Measurements from ENCODE around the gene HUNK.

The HUNK gene

GRCh38 chr21:31917108-31917507 is 44.3 kb downstream of the HUNK start:
- Histone ChIP-seq H3K27ac (no peak overlapping the region), H3K9me3 (no peaks in the 10 kb centered on the region), H3K36me3 (no peaks in the 10 kb centered on the region), H3K27me3 (no peaks in the 10 kb centered on the region), H3K4me1 (ENCODE audit: control insufficient read depth in 1 of 2, insufficient read depth in 1 of 2, low read depth in 1 of 2, low read length in 1 of 2) (no peaks in the 10 kb centered on the region), H3K4me3 (ENCODE audit: low read depth in 1 of 2, low read length in 1 of 2) (no peak overlapping the region)
- TF ChIP-seq CTCF (IDR thresholded peaks at IDR 0.05) = no peak

DNA sequence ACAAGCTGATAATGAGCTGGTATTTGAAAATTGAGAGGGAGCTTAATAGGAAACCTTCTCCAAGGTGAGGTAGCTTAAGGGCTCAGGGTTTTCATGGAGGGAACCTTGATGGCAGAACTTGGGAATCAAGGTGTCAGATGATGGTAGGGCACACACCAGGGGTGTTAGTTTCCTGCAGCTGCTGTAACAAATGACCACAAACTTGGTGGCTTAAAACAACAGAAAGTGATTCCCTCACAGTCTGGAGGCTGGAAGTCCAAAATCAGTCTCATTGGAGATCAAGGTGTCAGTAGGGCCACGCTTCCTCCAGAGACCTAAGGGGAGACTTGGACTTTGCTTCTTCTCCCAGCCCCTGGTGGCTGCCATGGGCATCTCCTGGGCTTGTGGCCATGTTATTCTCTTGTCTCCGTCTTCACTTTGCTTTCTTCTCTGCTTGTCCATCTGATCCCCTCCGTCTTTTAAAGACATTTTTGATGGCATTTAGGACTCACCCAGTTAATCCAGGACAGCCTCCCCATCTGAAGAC is 45.5 kb downstream of the HUNK start:
- H3K36me3 ChIP-seq = no peaks in the 10 kb centered on the region
- no peaks in the 10 kb centered on the region for H3K27me3 ChIP-seq
- H3K4me1 ChIP-seq (ENCODE audit: control insufficient read depth in 1 of 2, insufficient read depth in 1 of 2, low read depth in 1 of 2, low read length in 1 of 2) = no peaks in the 10 kb centered on the region

GRCh38 chr21:31920275-31920674 is 47.5 kb downstream of the HUNK start:
- TF ChIP-seq CTCF (IDR thresholded peaks at IDR 0.05) = no peak
- H3K27me3 ChIP-seq = no peaks in the 10 kb centered on the region
- no peaks in the 10 kb centered on the region for H3K9me3 ChIP-seq
- no peaks in the 10 kb centered on the region for H3K4me1 ChIP-seq (ENCODE audit: control insufficient read depth in 1 of 2, insufficient read depth in 1 of 2, low read depth in 1 of 2, low read length in 1 of 2)
- no peak overlapping the region for H3K4me3 ChIP-seq (ENCODE audit: low read depth in 1 of 2, low read length in 1 of 2)
- no peaks in the 10 kb centered on the region for H3K36me3 ChIP-seq
- no peak overlapping the region for H3K27ac ChIP-seq

More for the DNA sequence above, 45.5 kb downstream of the HUNK start:
- H3K4me3 ChIP-seq (ENCODE audit: low read depth in 1 of 2, low read length in 1 of 2) = no peak overlapping the region
- no peak overlapping the region for H3K27ac ChIP-seq
- H3K9me3 ChIP-seq = no peaks in the 10 kb centered on the region
- TF ChIP-seq CTCF (IDR thresholded peaks at IDR 0.05) = no peak

DNA sequence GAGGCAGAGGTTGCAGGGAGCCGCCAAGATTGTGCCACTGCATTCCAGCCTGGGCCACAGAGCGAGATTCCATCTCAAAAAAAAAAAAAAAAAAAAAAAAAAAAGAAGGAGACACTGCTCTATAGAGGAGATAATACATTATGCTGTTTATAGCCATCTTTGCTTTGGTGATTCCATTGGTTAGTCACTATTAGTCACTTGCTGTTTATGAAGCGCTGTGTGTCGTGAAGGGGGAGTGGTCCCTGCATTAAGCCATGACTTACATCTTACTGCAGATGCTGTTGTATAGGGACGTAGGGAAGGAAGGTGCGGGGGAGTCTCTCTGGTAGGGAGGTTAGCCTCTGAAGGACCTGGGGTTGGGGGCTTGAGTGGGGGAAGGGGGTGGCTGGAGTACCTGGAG is 48.3 kb downstream of the HUNK start:
- H3K4me1 ChIP-seq (ENCODE audit: control insufficient read depth in 1 of 2, insufficient read depth in 1 of 2, low read depth in 1 of 2, low read length in 1 of 2) = no peaks in the 10 kb centered on the region
- no peak for TF ChIP-seq CTCF (IDR thresholded peaks at IDR 0.05)
- H3K4me3 ChIP-seq (ENCODE audit: low read depth in 1 of 2, low read length in 1 of 2) = no peak overlapping the region

DNA sequence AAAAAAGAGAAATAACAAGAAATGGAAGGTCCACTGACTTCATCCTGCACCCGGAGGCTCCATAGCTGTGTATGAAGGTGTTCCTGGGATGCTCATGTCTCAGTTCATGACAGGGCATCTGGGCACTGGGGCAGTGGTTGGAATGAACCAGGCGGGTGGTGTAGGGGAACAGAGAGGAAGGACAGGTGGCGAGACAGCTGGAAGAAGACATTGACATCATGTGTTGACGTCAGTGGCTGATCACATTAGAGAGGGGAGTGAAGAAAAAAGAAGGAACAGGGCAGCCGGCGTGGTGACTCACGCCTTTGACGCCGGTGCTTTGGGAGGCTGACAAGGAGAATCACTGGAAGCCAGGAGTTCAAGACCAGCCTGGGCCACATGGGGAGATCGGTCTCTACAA is 50.1 kb downstream of the HUNK start:
- Histone ChIP-seq H3K4me3 (ENCODE audit: low read depth in 1 of 2, low read length in 1 of 2) (no peak overlapping the region), H3K4me1 (ENCODE audit: control insufficient read depth in 1 of 2, insufficient read depth in 1 of 2, low read depth in 1 of 2, low read length in 1 of 2) (no peaks in the 10 kb centered on the region), H3K36me3 (no peaks in the 10 kb centered on the region), H3K27ac (no peak overlapping the region), H3K9me3 (no peaks in the 10 kb centered on the region), H3K27me3 (no peaks in the 10 kb centered on the region)
- TF ChIP-seq CTCF (IDR thresholded peaks at IDR 0.05) = no peak

More for the DNA sequence above, 48.3 kb downstream of the HUNK start:
- no peak overlapping the region for H3K27ac ChIP-seq
- H3K36me3 ChIP-seq = no peaks in the 10 kb centered on the region
- H3K9me3 ChIP-seq = no peaks in the 10 kb centered on the region
- no peaks in the 10 kb centered on the region for H3K27me3 ChIP-seq

- H3K27ac ChIP-seq = no peak overlapping the region
- H3K4me1 ChIP-seq (ENCODE audit: control insufficient read depth in 1 of 2, insufficient read depth in 1 of 2, low read depth in 1 of 2, low read length in 1 of 2) = no peaks in the 10 kb centered on the region
- no peaks in the 10 kb centered on the region for H3K27me3 ChIP-seq
- H3K4me3 ChIP-seq (ENCODE audit: low read depth in 1 of 2, low read length in 1 of 2) = no peak overlapping the region
- no peaks in the 10 kb centered on the region for H3K9me3 ChIP-seq
- H3K36me3 ChIP-seq = no peaks in the 10 kb centered on the region
- TF ChIP-seq CTCF (IDR thresholded peaks at IDR 0.05) = no peak
Measured at GRCh38 chr21:31923756-31924155, 50.9 kb downstream of the HUNK start.
